GM19099 (cell line): Measurements from ENCODE around the gene GAP43.
A peak's percentile ranks its signal among the peaks of the same experiment; 100 is the strongest.

Source experiments
- POLR2A ChIP-seq: IDR thresholded peaks from 3 replicates; pipeline ENCODE4 v1.6.1; 2011; ENCODE audit warnings: low read depth; ENCODE audit not compliant: insufficient read length; ENCODE audit errors: extremely low read depth

Gene GAP43

DNA sequence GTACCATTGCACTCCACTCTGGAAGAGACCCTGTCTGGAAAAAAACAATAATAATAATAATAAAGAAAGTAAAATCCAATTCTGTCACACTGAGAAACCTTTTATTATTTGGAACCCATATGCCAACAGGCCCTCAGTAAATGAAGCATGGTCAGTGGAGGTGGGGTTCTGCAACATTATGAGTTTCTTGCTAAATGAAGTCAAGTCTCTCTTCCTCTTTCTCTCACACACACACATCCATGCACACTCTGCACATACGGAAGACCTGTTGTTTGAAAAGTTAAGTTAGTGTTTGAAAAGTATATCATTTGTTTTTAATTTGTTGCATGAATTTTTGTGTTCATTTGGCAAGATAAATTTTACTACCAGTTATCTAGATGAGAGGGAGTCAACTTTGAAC lies 27.8 kb downstream of the GAP43 start:
- no peak for TF ChIP-seq POLR2A

DNA sequence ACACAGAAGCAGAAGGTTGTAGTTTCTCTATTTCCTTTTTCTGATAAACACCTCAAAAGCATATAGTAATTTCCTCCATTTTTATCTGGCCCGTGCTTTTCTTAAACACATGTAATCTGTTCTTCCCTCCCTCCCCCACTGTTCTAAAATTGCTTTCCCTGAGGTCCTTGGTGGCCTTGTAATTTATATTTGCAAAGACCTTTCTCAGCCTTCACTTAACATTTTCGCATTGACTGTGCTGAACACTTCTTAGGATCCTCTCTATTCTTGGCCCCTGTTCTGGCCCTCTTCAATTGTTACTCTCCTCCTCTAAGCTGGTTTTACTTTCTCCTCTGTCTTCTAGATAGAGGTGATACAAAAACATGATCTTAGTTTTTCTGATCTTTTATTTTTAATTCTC lies 28.3 kb downstream of the GAP43 start:
- peak; percentile 20 for TF ChIP-seq POLR2A

DNA sequence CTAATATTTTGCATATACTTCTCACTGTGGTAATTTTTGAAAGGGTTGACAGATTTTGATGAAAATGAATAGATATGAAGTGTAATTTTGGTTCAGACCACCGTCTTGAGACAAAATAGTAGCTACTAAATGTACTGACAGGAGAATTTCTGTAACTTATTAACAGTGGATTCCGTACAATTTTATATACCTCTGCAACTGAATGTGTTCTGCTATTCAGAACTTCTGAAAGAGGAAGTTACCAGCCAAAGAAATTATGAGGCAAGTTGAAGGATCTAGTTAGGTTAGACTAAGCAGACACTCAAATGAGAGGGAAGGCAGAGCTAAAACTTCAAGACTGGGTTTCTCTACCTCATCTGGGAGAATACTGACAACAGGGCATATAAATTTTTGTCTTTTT lies 29.4 kb downstream of the GAP43 start:
- no peak for TF ChIP-seq POLR2A

DNA sequence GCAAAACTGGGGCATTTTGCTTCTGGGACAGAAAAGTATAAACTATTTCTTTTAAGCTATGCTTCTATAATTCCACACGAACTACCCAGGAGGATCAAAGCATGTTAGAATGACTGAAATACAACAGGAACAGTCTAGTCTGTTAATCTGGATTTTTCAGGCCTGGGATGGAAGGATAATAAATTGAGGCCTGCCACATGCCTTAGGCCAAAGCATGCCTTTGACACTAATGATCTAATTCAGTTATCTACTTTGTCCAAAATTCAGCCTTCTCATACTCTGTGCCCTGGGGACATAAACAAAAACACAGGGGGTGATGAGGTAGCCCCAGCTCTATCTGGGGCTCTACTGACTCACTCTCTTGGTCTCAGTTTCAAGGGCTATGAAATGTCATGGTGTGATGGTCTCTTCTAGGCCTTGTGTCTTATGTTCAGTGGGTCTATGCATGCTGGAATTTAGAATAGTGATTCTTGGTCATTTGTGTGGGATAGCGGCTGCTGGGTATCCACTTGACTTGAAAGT lies 32.5 kb downstream of the GAP43 start:
- TF ChIP-seq POLR2A, result no peak

DNA sequence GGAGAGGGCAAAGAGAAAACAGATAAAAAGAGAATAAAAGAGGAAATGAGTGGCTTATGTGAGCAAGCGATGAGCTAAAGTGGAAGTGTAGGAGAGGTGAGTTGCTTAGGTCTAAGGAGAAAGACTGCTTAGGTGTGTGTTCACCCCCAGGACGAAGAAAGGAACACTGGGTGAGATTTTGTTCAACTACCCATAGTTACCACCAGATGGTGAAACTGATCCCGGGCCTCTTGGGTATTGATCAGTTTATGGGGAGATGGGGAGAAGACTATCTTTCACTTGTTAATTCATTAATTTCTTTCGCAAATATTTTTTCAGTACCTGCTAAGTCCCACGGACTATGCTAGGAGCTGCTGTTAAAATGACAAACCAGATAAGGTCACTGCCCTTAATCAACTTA lies 33.9 kb downstream of the GAP43 start:
- no peak for TF ChIP-seq POLR2A

DNA sequence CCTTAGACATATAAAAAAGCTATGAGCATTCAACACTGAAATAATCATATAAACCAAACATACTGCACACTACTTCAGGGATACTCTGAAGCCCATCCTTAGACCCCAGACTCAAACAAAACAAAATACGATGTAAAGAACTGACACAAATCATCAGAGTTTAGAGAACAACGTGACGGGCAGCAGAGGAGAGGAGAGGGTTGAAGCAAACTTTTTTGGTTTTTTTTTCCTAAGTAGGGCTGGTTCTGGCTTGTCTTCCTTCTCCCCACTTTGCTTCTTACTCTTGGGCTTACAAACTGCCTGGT lies 34.7 kb downstream of the GAP43 start:
- TF ChIP-seq POLR2A, result no peak

DNA sequence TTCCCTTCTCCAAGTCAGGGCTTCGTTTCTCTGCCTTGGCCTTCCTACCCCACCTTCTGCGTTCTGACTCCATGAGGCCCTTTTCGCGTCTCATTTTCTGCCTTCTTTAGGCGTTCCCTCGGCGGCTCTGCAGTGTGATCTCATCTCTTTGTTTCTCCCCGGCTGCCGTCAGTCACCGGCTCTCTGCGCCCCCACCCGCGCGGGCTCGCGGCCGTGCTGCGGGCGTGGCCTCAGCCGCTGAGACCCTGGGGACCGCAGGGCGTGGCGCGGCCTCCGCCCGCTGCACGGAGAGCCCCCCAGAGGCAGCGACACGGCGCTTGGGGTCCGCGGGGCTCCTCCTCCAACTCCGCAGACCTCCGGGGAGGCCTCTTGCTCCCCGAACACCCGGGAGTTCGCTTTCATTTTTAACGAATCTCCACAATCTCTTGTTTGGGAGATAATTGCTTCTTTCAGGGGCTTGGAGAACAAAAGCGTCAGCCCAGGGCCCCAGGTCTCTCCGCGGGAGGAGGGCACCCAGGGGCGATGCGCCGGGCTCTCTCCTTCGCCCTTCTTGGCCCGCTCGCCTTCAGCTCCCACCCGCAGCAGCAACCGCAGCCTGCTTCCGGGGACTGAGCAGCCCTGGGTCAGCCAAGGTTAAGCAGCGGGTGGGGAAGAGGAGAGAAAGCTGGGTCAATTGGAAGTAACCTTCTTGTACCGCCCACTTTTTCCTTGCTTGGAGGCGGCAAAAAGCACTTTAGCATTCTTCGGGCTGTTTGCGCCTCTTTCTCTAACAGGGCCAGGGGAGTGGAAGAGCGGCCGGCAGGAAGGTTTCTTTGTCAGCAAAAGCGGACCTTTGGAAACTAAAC lies 35.2 kb downstream of the GAP43 start:
- TF ChIP-seq POLR2A, result peak; percentile 56

DNA sequence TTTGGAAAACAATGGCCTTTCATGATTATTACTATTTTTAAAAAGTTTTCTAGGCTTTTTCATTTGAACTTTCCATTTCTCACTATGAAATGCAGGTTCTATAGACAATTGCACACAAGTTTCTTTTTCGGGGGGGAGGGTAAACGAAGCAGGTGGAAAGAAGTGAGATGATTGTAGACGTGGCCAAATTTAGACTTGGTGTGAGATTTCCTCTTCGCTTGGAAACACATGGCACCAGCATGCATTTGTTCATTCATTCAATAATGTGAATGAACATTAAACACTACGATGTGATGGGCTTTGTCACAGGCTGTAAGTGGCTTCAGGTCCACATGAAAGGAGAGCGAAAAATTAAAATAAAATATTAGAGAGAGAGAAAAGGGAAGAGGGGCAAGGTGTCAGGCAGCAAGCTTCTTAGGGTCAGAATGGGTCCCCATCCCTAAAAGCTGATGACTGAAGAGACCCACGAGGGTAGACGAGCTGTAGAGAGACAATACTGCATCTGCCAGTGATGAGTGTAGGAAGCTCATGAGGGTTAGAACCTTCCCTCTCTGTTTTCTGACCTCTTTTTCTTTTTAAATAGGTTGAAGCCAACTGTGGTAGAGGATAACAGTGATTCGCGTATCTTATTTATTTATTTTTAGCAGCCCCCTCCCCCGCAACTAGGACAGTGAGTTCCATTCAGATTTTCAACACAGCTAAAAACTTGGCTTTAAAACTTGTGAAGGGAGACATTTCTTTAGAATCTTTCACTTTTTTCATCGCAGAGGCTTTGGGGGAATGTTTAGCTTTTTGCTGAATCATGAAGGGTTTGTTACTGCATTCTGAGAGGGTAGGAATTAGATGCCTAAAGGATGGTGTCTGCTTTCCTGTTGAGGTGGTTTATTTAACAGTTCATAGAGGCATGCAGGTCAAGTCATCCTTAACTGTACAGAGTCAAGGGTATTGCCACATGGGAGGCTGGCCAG lies 36.2 kb downstream of the GAP43 start:
- TF ChIP-seq POLR2A, result no peak

DNA sequence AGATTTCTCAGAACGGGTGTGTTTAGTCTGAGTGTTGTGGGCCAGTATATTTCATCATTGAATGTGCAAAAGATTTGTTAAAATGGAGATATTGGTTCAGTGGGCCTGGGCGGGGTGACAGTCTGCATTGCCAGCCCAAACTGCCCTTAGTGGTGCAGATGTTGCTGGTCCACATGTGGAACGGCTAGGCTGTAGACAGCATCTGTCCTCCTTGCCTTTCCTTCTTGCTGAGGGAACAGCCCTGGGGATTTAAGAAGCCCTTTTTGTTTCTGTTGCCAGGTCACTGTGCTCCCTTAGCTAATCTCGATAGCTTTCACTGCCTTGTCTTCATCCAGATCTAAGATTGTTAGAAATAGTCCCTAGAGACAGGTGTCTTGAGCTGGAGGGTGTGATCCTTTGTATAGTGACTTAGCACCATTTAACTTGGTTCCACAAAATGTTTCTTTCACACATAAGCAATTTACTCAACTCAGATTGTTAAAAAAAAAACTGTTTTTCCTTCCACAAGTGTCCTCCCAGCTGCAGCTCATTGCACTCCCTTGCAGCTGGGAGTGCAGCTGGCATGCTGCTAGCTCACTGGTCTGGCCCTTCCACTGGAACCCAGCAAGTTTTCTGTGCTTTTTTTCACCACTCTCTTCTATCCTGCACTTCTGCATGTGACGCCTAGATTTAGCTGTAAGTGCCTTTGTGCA lies 37.5 kb downstream of the GAP43 start:
- TF ChIP-seq POLR2A, result no peak

DNA sequence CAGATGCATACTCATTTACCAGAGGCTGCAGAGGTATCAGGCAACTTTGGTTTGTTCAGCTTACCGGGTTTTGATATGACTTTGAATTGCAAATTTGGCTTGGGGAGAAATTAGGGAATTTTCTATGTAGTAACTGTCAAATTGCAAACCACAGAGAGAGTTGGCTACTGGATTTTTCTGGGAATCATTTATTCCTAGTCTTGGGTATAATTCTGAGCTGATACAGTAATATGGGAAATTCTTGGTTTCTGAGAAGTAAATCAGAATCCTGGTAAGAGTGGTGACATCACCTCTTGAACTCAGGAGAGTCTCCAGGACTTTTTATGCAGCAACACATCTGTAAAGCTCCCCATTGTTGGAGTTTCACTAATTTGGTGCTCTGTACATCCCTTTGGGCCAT lies 39.0 kb downstream of the GAP43 start:
- TF ChIP-seq POLR2A, result no peak

DNA sequence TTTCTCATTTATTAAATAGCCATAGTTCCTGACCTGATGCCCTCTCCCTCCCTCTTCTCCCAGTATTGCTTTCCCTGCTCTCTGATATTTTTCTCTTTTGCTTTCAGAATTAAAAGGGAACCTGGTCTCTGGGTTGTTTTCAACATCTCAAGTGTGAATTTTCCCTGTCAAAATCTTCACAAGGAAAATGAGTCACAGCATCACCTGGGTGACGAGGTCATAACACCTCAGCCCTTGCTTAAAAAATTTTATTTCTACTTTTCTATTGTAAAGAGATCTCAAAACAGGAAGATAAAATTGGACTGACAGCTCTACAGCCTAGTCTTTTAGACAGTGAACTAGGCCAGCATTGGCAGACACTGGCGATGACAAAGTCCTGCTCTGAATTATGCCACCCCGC lies 40.1 kb downstream of the GAP43 start:
- TF ChIP-seq POLR2A, result no peak

DNA sequence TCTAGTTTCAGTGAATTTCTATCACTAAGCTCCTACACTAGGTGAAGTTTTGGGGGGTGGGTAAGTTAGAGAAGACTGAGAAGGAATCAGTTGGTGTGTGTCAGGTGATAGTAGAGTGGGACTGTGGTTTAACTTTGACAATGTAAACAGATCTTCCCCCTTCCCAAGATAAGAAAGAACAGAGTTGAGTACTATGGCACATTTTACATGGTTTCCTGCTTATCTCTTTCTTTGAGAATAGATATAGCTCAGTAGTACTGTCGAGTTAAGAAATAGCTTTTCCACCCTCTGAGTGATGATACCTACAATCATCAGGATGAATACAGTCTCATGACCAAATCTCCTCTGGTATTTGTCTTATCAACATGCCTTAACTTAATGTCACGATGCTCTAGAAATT lies 42.8 kb downstream of the GAP43 start:
- TF ChIP-seq POLR2A, result no peak

DNA sequence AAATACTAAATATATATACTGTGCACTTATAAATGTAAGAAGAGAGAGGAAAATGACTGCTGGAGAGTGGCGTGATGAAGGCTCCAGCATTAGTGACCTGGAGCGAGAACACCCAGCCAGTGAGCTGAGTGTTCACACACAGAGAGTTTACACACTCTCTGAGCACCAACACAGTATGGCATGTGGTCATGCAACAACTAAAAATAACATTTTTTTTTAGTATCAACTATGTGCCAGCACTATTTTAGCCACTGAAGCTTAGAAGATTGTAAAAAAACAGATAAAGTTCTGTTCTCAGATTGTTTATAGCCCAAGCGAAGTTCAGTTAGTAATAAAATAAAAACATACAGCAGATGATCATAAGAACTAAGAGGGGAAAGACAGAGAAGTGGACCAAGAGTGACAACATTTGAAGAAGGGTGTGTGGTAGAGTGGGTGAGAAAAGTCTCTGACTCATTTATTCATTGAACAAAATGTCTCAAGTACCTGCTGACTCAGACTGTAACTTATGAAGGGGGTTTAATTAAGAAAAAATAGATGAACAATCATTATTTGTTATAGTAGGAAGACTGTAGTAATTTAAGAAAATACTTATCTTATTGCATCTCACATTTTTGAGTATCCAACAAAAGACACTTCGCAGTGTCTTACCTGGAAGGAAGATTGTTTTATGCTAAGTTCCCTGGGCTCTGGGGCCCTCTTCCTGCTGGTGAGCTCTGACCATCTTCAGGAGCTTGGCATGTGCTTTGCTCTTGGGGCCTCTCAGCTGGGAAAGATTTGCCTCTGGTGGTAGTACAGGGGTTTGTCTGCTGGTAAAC lies 43.8 kb downstream of the GAP43 start:
- no peak for TF ChIP-seq POLR2A

DNA sequence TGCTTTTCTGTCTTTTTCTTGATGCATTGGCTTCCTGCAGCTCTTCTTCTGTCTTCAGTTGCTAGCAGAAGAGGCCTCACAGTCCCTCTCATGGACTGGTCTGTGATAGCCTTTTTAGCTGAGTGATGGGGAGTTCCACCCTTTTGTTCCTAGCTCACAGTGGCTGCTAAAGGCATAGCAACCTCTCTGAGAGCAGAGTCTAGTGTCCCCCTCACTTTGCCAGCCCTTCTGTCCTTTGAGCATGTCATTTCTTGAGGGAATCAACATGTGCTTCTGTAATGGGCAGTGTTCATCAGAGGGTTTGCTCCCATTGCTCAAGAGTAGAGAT lies 44.4 kb downstream of the GAP43 start:
- no peak for TF ChIP-seq POLR2A
